HEK293 (cell line): ENCODE results near the gene PPM1N.

Experiments used
- CTCF ChIA-PET: fragments of 350-600 bp; formaldehyde crosslinking; extraction: SDS; loops from one replicate; lab custom pipeline; 2021; ENCODE audit warnings: antibody characterized with exemption; lab: Yijun Ruan, JAX
- POLR2A ChIA-PET: fragments of 300-600 bp; formaldehyde crosslinking; extraction: SDS; loops from one replicate; lab custom pipeline; 2020; ENCODE audit warnings: antibody characterized with exemption, inconsistent platforms; lab: Yijun Ruan, JAX
- H3K27ac ChIP-seq: fragments of 200-500 bp; sonication (Bioruptor generic); 2 replicates; pipeline ENCODE4 v1.5.1; 2014; ENCODE audit warnings: low read depth, low read length, control low read depth, inconsistent platforms; ENCODE audit errors: extremely low read depth
- H3K36me3 ChIP-seq, 2 experiments: fragments of 200-500 bp in 1 of 2; sonication (Bioruptor generic) in 1 of 2; 1 replicate in 1 of 2; 2 replicates in 1 of 2; pipeline ENCODE4 v1.5.1; 2014 to 2017; ENCODE audit warnings: inconsistent platforms in 2 of 2, low read length in 2 of 2; ENCODE audit not compliant: control insufficient read depth in 2 of 2, insufficient read depth in 1 of 2
- H3K4me1 ChIP-seq: fragments of 200-500 bp; sonication (Bioruptor generic); 2 replicates; pipeline ENCODE4 v1.5.1; 2014; ENCODE audit warnings: mild to moderate bottlenecking, low read length, inconsistent platforms; ENCODE audit not compliant: control insufficient read depth, insufficient read depth
- H3K4me3 ChIP-seq: 2 replicates; pipeline ENCODE4 v1.5.1; 2011; ENCODE audit warnings: low read depth, mild to moderate bottlenecking, control low read depth, low read length, moderate library complexity
- H3K9me3 ChIP-seq: fragments of 200-500 bp; sonication (Bioruptor generic); 2 replicates; pipeline ENCODE4 v1.5.1; 2014; ENCODE audit warnings: low read depth, low read length, inconsistent platforms; ENCODE audit not compliant: control insufficient read depth, insufficient read depth
- BCL11B ChIP-seq: fragments of 450-650 bp; formaldehyde crosslinking; IDR thresholded peaks from 2 replicates; pipeline ENCODE4 v1.5.1; 2016; ENCODE audit warnings: low read depth, missing biosample characterization, missing genetic modification characterization
- GFI1B ChIP-seq: fragments of 450-650 bp; formaldehyde crosslinking; IDR thresholded peaks from 2 replicates; pipeline ENCODE4 v1.5.1; 2016; ENCODE audit warnings: missing biosample characterization, missing genetic modification characterization
- GLI4 ChIP-seq: fragments of 450-650 bp; formaldehyde crosslinking; IDR thresholded peaks from 2 replicates; pipeline ENCODE4 v1.5.1; 2016; ENCODE audit warnings: missing biosample characterization, missing genetic modification characterization
- GLIS2 ChIP-seq: fragments of 450-650 bp; formaldehyde crosslinking; IDR thresholded peaks from 2 replicates; pipeline ENCODE4 v1.5.1; 2016; ENCODE audit warnings: missing biosample characterization, missing genetic modification characterization
- KLF1 ChIP-seq: fragments of 450-650 bp; formaldehyde crosslinking; IDR thresholded peaks from 2 replicates; pipeline ENCODE4 v1.5.1; 2016; ENCODE audit warnings: missing biosample characterization, missing genetic modification characterization
- KLF16 ChIP-seq: fragments of 450-650 bp; formaldehyde crosslinking; IDR thresholded peaks from 2 replicates; pipeline ENCODE4 v1.5.1; 2017; ENCODE audit warnings: missing biosample characterization, missing genetic modification characterization
- KLF7 ChIP-seq: fragments of 450-650 bp; formaldehyde crosslinking; IDR thresholded peaks from 2 replicates; pipeline ENCODE4 v1.5.1; 2016; ENCODE audit warnings: missing biosample characterization, missing genetic modification characterization, borderline replicate concordance
- KLF9 ChIP-seq: fragments of 450-650 bp; formaldehyde crosslinking; IDR thresholded peaks from 2 replicates; pipeline ENCODE4 v1.5.1; 2016; ENCODE audit warnings: missing biosample characterization, missing genetic modification characterization, low read depth
- SP3 ChIP-seq: fragments of 450-650 bp; formaldehyde crosslinking; IDR thresholded peaks from 2 replicates; pipeline ENCODE4 v1.5.1; 2016; ENCODE audit warnings: missing biosample characterization, missing genetic modification characterization
- ZBTB7A ChIP-seq: fragments of 450-650 bp; formaldehyde crosslinking; IDR thresholded peaks from 2 replicates; pipeline ENCODE4 v1.5.1; 2016; ENCODE audit warnings: low read depth, missing biosample characterization, missing genetic modification characterization
- ZIC2 ChIP-seq: fragments of 450-650 bp; formaldehyde crosslinking; IDR thresholded peaks from 2 replicates; pipeline ENCODE4 v1.5.1; 2016; ENCODE audit warnings: missing biosample characterization, missing genetic modification characterization
- ZNF133 ChIP-seq: fragments of 450-650 bp; formaldehyde crosslinking; IDR thresholded peaks from 2 replicates; pipeline ENCODE4 v1.5.1; 2016; ENCODE audit warnings: missing biosample characterization, missing genetic modification characterization
- ZNF341 ChIP-seq: fragments of 450-650 bp; formaldehyde crosslinking; IDR thresholded peaks from 2 replicates; pipeline ENCODE4; 2016; ENCODE audit warnings: low read depth, missing biosample characterization, missing genetic modification characterization
- ZNF391 ChIP-seq: fragments of 450-650 bp; formaldehyde crosslinking; IDR thresholded peaks from 2 replicates; pipeline ENCODE4 v1.5.1; 2016; ENCODE audit warnings: low read depth, missing biosample characterization, missing genetic modification characterization, borderline replicate concordance
- ZNF501 ChIP-seq: fragments of 450-650 bp; formaldehyde crosslinking; IDR thresholded peaks from 2 replicates; pipeline ENCODE4 v1.5.1; 2016; ENCODE audit warnings: missing biosample characterization, missing genetic modification characterization
- ZNF544 ChIP-seq: fragments of 450-650 bp; formaldehyde crosslinking; IDR thresholded peaks from 2 replicates; pipeline ENCODE4 v1.5.0; 2017; ENCODE audit warnings: missing biosample characterization, missing genetic modification characterization
- ZNF561 ChIP-seq: fragments of 450-650 bp; IDR thresholded peaks from 2 replicates; pipeline ENCODE4 v1.5.1; 2018; ENCODE audit warnings: missing biosample characterization, missing genetic modification characterization, borderline replicate concordance
- ZNF660 ChIP-seq: fragments of 450-650 bp; IDR thresholded peaks from 2 replicates; pipeline ENCODE4 v1.5.1; 2018; ENCODE audit warnings: missing biosample characterization, mild to moderate bottlenecking, missing genetic modification characterization
- ZNF76 ChIP-seq: fragments of 450-650 bp; formaldehyde crosslinking; IDR thresholded peaks from 2 replicates; pipeline ENCODE4; 2016; ENCODE audit warnings: low read depth, missing biosample characterization, missing genetic modification characterization, borderline replicate concordance
- ZXDB ChIP-seq: fragments of 450-650 bp; formaldehyde crosslinking; IDR thresholded peaks from 2 replicates; pipeline ENCODE4 v1.5.1; 2016; ENCODE audit warnings: missing biosample characterization, missing genetic modification characterization
- TF ChIP-seq, protein P1 (sequence below): fragments of 450-650 bp; formaldehyde crosslinking; IDR thresholded peaks from 2 replicates; pipeline ENCODE4 v1.5.1; 2017; ENCODE audit warnings: missing biosample characterization, missing genetic modification characterization
- TF ChIP-seq, protein P2 (sequence below): sonication (generic); formaldehyde crosslinking; IDR thresholded peaks from 2 replicates; pipeline ENCODE4 v1.8.1; 2022; ENCODE audit warnings: mild to moderate bottlenecking, moderate library complexity, missing genetic modification reagents
- TF ChIP-seq, protein P3 (sequence below): fragments of 450-650 bp; formaldehyde crosslinking; optimal IDR thresholded peaks from 2 replicates; pipeline ENCODE3; 2016; ENCODE audit warnings: missing biosample characterization, mild to moderate bottlenecking, missing genetic modification characterization
- TF ChIP-seq, protein P4 (sequence below): fragments of 450-650 bp; formaldehyde crosslinking; IDR thresholded peaks from 2 replicates; pipeline ENCODE4 v1.5.1; 2016; ENCODE audit warnings: missing biosample characterization, missing genetic modification characterization
- TF ChIP-seq, protein P5 (sequence below): fragments of 450-650 bp; formaldehyde crosslinking; IDR thresholded peaks from 2 replicates; pipeline ENCODE4 v1.5.1; 2016; ENCODE audit warnings: missing biosample characterization, missing genetic modification characterization, low read depth
- TF ChIP-seq, protein P6 (sequence below): fragments of 450-650 bp; IDR thresholded peaks from 2 replicates; pipeline ENCODE4 v1.5.1; 2018; ENCODE audit warnings: missing biosample characterization, mild to moderate bottlenecking, missing genetic modification characterization
- TF ChIP-seq, protein P7 (sequence below): fragments of 450-650 bp; formaldehyde crosslinking; IDR thresholded peaks from 2 replicates; pipeline ENCODE4 v1.5.1; 2016; ENCODE audit warnings: missing biosample characterization, missing genetic modification characterization

Gene PPM1N

DNA sequence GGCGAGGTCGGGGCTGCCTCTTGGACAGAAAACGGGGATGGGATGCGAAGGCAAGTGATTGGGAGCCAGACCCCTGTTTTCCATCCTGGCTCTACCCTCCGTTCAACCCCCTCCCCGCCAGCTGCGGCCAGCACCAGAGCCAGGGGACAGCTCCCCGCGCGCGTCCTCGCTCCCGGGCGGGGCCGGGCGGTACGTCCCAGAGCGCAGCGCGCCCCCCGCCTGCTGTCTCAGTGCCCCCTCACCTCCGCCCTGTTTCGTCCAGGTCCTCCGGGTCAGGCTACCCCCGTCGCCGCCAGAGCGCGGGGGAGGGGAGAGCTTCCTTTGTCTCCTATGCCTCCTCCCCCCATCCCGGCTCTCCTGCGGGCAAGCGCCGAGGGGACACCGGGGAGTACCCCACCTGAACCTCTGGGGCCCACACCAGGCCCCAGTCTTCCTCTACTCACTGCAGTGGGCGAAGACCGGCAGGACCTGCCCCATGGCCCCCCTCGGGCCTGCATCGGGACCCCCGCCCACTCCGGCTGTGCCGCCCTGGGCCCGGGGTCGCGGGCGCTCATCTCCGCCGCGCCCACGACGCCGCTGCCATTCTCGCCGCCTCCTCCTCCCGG lies 1.8 kb upstream of the PPM1N start:
- H3K9me3 ChIP-seq = no peaks in the 10 kb centered on the region
- ChIA-PET POLR2A (interaction anchor here (0.5 to 2.3 kb wide), 5 partner anchors 11 to 145 kb away, joined by 3 to 7 read pairs (median 4); partner anchors contain the start of gene ERCC1), CTCF (interaction anchor here (0.7 to 3.2 kb wide), 10 partner anchors 9 to 712 kb away, joined by 3 to 39 read pairs (median 8); no protein-coding TSS in a partner anchor)
- no peaks in the 10 kb centered on the region for H3K36me3 ChIP-seq
- H3K4me1 ChIP-seq = peaks cover 6% of the 10 kb centered on the region
- H3K4me3 ChIP-seq = peak overlapping the region; percentile 53
- H3K27ac ChIP-seq = no peak overlapping the region
- TF ChIP-seq KLF1 (tag by site-specific recombination) (peak; percentile 37), ZBTB7A (tag by site-specific recombination) (peak; percentile 50; the same call in 1 of the 2 replicates), GLI4 (tag by site-specific recombination) (no peak), GFI1B (tag by site-specific recombination) (no peak), ZIC2 (tag by site-specific recombination) (peak; percentile 34), ZXDB (tag by site-specific recombination) (peak; percentile 46), SP3 (tag by site-specific recombination) (peak; percentile 14), ZNF76 (tag by site-specific recombination) (0 out of 2 replicates have a peak, but pooled peaks have one; percentile 30), ZNF501 (tag by site-specific recombination) (peak; percentile 32; the same call in 1 of the 2 replicates), KLF16 (tag by site-specific recombination) (peak; percentile 43; the same call in 1 of the 2 replicates), ZNF391 (tag by site-specific recombination) (no peak; the same call in 1 of the 2 replicates), ZNF561 (tag by site-specific recombination) (no peak), GLIS2 (peak; percentile 95), BCL11B (tag by site-specific recombination) (0 out of 2 replicates have a peak, but pooled peaks have one; percentile 34), ZNF660 (tag by site-specific recombination) (no peak), ZNF133 (tag by site-specific recombination) (no peak), ZNF544 (tag by site-specific recombination) (no peak), ZNF341 (tag by site-specific recombination) (peak; percentile 36; the same call in 1 of the 2 replicates), KLF9 (peak; percentile 27; the same call in 1 of the 2 replicates), KLF7 (tag by site-specific recombination) (peak; percentile 21; the same call in 1 of the 2 replicates)
- TF ChIP-seq, protein P1, sequence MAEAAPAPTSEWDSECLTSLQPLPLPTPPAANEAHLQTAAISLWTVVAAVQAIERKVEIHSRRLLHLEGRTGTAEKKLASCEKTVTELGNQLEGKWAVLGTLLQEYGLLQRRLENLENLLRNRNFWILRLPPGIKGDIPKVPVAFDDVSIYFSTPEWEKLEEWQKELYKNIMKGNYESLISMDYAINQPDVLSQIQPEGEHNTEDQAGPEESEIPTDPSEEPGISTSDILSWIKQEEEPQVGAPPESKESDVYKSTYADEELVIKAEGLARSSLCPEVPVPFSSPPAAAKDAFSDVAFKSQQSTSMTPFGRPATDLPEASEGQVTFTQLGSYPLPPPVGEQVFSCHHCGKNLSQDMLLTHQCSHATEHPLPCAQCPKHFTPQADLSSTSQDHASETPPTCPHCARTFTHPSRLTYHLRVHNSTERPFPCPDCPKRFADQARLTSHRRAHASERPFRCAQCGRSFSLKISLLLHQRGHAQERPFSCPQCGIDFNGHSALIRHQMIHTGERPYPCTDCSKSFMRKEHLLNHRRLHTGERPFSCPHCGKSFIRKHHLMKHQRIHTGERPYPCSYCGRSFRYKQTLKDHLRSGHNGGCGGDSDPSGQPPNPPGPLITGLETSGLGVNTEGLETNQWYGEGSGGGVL (tag by site-specific recombination) = peak; percentile 62
- TF ChIP-seq, protein P2, sequence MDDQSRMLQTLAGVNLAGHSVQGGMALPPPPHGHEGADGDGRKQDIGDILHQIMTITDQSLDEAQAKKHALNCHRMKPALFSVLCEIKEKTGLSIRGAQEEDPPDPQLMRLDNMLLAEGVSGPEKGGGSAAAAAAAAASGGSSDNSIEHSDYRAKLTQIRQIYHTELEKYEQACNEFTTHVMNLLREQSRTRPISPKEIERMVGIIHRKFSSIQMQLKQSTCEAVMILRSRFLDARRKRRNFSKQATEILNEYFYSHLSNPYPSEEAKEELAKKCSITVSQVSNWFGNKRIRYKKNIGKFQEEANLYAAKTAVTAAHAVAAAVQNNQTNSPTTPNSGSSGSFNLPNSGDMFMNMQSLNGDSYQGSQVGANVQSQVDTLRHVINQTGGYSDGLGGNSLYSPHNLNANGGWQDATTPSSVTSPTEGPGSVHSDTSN (CRISPR knock-in tag) = 0 out of 2 replicates have a peak, but pooled peaks have one; percentile 35
- TF ChIP-seq, protein P3, sequence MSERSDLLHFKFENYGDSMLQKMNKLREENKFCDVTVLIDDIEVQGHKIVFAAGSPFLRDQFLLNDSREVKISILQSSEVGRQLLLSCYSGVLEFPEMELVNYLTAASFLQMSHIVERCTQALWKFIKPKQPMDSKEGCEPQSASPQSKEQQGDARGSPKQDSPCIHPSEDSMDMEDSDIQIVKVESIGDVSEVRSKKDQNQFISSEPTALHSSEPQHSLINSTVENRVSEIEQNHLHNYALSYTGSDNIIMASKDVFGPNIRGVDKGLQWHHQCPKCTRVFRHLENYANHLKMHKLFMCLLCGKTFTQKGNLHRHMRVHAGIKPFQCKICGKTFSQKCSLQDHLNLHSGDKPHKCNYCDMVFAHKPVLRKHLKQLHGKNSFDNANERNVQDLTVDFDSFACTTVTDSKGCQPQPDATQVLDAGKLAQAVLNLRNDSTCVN (tag by site-specific recombination) = peak; percentile 92
- TF ChIP-seq, protein P4, sequence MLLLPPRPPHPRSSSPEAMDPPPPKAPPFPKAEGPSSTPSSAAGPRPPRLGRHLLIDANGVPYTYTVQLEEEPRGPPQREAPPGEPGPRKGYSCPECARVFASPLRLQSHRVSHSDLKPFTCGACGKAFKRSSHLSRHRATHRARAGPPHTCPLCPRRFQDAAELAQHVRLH (tag by site-specific recombination) = no peak
- TF ChIP-seq, protein P5, sequence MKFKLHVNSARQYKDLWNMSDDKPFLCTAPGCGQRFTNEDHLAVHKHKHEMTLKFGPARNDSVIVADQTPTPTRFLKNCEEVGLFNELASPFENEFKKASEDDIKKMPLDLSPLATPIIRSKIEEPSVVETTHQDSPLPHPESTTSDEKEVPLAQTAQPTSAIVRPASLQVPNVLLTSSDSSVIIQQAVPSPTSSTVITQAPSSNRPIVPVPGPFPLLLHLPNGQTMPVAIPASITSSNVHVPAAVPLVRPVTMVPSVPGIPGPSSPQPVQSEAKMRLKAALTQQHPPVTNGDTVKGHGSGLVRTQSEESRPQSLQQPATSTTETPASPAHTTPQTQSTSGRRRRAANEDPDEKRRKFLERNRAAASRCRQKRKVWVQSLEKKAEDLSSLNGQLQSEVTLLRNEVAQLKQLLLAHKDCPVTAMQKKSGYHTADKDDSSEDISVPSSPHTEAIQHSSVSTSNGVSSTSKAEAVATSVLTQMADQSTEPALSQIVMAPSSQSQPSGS (tag by site-specific recombination) = no peak
- TF ChIP-seq, protein P6, sequence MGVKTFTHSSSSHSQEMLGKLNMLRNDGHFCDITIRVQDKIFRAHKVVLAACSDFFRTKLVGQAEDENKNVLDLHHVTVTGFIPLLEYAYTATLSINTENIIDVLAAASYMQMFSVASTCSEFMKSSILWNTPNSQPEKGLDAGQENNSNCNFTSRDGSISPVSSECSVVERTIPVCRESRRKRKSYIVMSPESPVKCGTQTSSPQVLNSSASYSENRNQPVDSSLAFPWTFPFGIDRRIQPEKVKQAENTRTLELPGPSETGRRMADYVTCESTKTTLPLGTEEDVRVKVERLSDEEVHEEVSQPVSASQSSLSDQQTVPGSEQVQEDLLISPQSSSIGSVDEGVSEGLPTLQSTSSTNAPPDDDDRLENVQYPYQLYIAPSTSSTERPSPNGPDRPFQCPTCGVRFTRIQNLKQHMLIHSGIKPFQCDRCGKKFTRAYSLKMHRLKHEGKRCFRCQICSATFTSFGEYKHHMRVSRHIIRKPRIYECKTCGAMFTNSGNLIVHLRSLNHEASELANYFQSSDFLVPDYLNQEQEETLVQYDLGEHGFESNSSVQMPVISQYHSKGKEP (tag by site-specific recombination) = no peak
- TF ChIP-seq, protein P7, sequence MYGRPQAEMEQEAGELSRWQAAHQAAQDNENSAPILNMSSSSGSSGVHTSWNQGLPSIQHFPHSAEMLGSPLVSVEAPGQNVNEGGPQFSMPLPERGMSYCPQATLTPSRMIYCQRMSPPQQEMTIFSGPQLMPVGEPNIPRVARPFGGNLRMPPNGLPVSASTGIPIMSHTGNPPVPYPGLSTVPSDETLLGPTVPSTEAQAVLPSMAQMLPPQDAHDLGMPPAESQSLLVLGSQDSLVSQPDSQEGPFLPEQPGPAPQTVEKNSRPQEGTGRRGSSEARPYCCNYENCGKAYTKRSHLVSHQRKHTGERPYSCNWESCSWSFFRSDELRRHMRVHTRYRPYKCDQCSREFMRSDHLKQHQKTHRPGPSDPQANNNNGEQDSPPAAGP (tag by site-specific recombination) = peak; percentile 55; the same call in 1 of the 2 replicates
